SIG-M5 treated with dmso at 0.1 percent for 504 hours (cell line): ENCODE data around the gene RBM33.
"Not testable (repeated sequence)": the region's sequence is repeated elsewhere in the genome, so short reads cannot be mapped to it uniquely, and the experiment has no call there.

Experiments used
- DNase-seq: peaks from one replicate; lab custom pipeline; 2025; ENCODE audit not compliant: unreplicated experiment; lab: John Stamatoyannopoulos, UW

The RBM33 gene

GRCh38 chr7:155688237-155688636 is 43.8 kb downstream of the RBM33 start:
- DNase-seq, result not testable (repeated sequence)

- not testable (repeated sequence) for DNase-seq
These were observed 46.2 kb downstream of the RBM33 start for GRCh38 chr7:155690655-155691054.

GRCh38 chr7:155692317-155692716 is 47.9 kb downstream of the RBM33 start:
- no peak for DNase-seq

- DNase-seq, result no peak
These were observed 49.4 kb downstream of the RBM33 start for GRCh38 chr7:155693826-155694225.

GRCh38 chr7:155694851-155695250 is 50.4 kb downstream of the RBM33 start:
- no peak for DNase-seq

- no peak for DNase-seq
These were observed 52.3 kb downstream of the RBM33 start for GRCh38 chr7:155696747-155697146.

GRCh38 chr7:155698633-155699032 is 54.2 kb downstream of the RBM33 start:
- DNase-seq, result no peak

GRCh38 chr7:155699180-155699579 is 54.7 kb downstream of the RBM33 start:
- DNase-seq, result no peak

GRCh38 chr7:155700847-155701246 is 56.4 kb downstream of the RBM33 start:
- no peak for DNase-seq

GRCh38 chr7:155701972-155702544 is 57.6 kb downstream of the RBM33 start:
- DNase-seq, result no peak

- DNase-seq, result no peak
These were observed 58.2 kb downstream of the RBM33 start for GRCh38 chr7:155702616-155703015.

GRCh38 chr7:155705623-155706360 is 61.3 kb downstream of the RBM33 start:
- DNase-seq, result peak; percentile 25

- DNase-seq, result no peak
These were observed 61.9 kb downstream of the RBM33 start for GRCh38 chr7:155706376-155706775.

GRCh38 chr7:155709453-155709852 is 65.0 kb downstream of the RBM33 start:
- DNase-seq, result no peak

- DNase-seq, result no peak
These were observed 65.6 kb downstream of the RBM33 start for GRCh38 chr7:155710031-155710430.

- DNase-seq, result no peak
These were observed 66.1 kb downstream of the RBM33 start for GRCh38 chr7:155710530-155710929.

- DNase-seq, result no peak
These were observed 66.6 kb downstream of the RBM33 start for GRCh38 chr7:155711081-155711480.

- no peak for DNase-seq
These were observed 68.9 kb downstream of the RBM33 start for GRCh38 chr7:155713384-155713783.

- no peak for DNase-seq
These were observed 70.2 kb downstream of the RBM33 start for GRCh38 chr7:155714702-155715101.

GRCh38 chr7:155715111-155715805 is 70.8 kb downstream of the RBM33 start:
- no peak for DNase-seq

- DNase-seq, result no peak
These were observed 72.7 kb downstream of the RBM33 start for GRCh38 chr7:155717010-155717744.

- no peak for DNase-seq
These were observed 76.6 kb downstream of the RBM33 start for GRCh38 chr7:155721056-155721455.
